CD4-positive, alpha-beta T cell treated with Interleukin-2 at 100 ng/mL for 4 hours (primary cell): ENCODE data around the gene DAGLA.

Source experiments
- DNase-seq: peaks from one replicate; pipeline ENCODE4 v3.0.0-alpha.2; 2020; ENCODE audit warnings: low spot score

Gene DAGLA

GRCh38 chr11:61765550-61766253 is 85.5 kb downstream of the DAGLA start:
- no peak for DNase-seq

- DNase-seq, result no peak
Measured at GRCh38 chr11:61766353-61766841, 86.2 kb downstream of the DAGLA start.

GRCh38 chr11:61768376-61769076 is 88.3 kb downstream of the DAGLA start:
- no peak for DNase-seq

GRCh38 chr11:61769169-61769920 is 89.2 kb downstream of the DAGLA start:
- no peak for DNase-seq

- no peak for DNase-seq
Measured at GRCh38 chr11:61769946-61770683, 89.9 kb downstream of the DAGLA start.

- no peak for DNase-seq
Measured at GRCh38 chr11:61771195-61771894, 91.2 kb downstream of the DAGLA start.

GRCh38 chr11:61771985-61772455 is 91.8 kb downstream of the DAGLA start:
- no peak for DNase-seq

GRCh38 chr11:61773356-61773755 is 93.2 kb downstream of the DAGLA start:
- DNase-seq, result no peak

- DNase-seq, result no peak
Measured at GRCh38 chr11:61773809-61774208, 93.6 kb downstream of the DAGLA start.

- no peak for DNase-seq
Measured at GRCh38 chr11:61774411-61774810, 94.2 kb downstream of the DAGLA start.

GRCh38 chr11:61775106-61775505 is 94.9 kb downstream of the DAGLA start:
- DNase-seq, result no peak

GRCh38 chr11:61775606-61776554 is 95.7 kb downstream of the DAGLA start:
- peak; percentile 14 for DNase-seq

- DNase-seq, result peak; percentile 45
Measured at GRCh38 chr11:61776561-61777075, 96.4 kb downstream of the DAGLA start.

- peak; percentile 67 for DNase-seq
Measured at GRCh38 chr11:61777234-61778090, 97.3 kb downstream of the DAGLA start.

- DNase-seq, result no peak
Measured at GRCh38 chr11:61778357-61778886, 98.2 kb downstream of the DAGLA start.

- no peak for DNase-seq
Measured at GRCh38 chr11:61778920-61779650, 98.9 kb downstream of the DAGLA start.

- no peak for DNase-seq
Measured at GRCh38 chr11:61779666-61780525, 99.7 kb downstream of the DAGLA start.
